SK-N-MC (cell line): ENCODE data around the gene CLUH.

ENCODE experiments used
- EZH2 ChIP-seq: fragments of 200-600 bp; sonication (generic); IDR thresholded peaks from one replicate; pipeline ENCODE4 v1.6.1; 2017; ENCODE audit warnings: antibody characterized with exemption
- POLR2AphosphoS5 ChIP-seq: IDR thresholded peaks from 2 replicates; pipeline ENCODE4 v1.6.1; 2012; ENCODE audit warnings: mild to moderate bottlenecking, low read depth, low read length, borderline replicate concordance

DNA sequence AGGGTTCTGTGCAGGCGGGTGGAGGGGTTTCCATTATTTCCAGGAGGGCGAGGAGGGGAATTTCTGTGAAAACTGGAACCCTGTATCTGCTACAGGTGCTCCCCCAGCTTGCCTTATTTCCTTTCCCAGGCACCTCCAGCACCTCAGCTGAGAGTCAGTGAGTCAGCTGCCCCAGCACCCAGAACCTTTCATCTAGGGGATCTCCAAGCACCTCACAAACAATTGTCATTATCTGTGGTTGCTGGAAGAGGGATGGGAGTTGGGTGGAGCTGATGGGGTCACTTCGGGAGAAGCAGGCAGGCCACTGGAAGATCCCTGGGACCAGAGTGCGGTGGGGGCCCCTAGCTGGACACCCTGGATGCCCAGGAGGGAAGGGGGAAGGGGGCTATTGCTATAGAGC is 10.0 kb upstream of the CLUH start:
- TF ChIP-seq POLR2AphosphoS5 = no peak
- no peak for TF ChIP-seq EZH2
